HepG2 (cell line): ENCODE results near the gene BCL2L1. TPM values are rescaled to one million over a fixed set of nuclear protein-coding genes. Genes with fewer than 3 reads are reported as not detected.

ENCODE experiments used
- ATRX ChIP-seq: sonication (generic); formaldehyde crosslinking; IDR thresholded peaks from 2 replicates; pipeline ENCODE4 v1.4.0; 2020; ENCODE audit warnings: missing genetic modification reagents, borderline replicate concordance
- ELF1 ChIP-seq: sonication (generic); formaldehyde crosslinking; IDR thresholded peaks from 2 replicates; pipeline ENCODE4 v1.4.0; 2020; ENCODE audit warnings: missing genetic modification reagents
- HMG20A ChIP-seq: IDR thresholded peaks from 2 replicates; pipeline ENCODE4 v1.6.1; 2016; ENCODE audit warnings: borderline replicate concordance
- IKZF4 ChIP-seq: sonication (generic); formaldehyde crosslinking; IDR thresholded peaks from 2 replicates; pipeline ENCODE4 v1.5.1; 2020; ENCODE audit warnings: borderline replicate concordance, mild to moderate bottlenecking, low read depth, missing genetic modification reagents; ENCODE audit errors: not compliant biosample characterization
- MATR3 ChIP-seq: sonication (generic); formaldehyde crosslinking; IDR thresholded peaks from 2 replicates; pipeline ENCODE4 v1.4.0; 2020; ENCODE audit warnings: missing genetic modification reagents
- MLLT10 ChIP-seq: sonication (generic); formaldehyde crosslinking; IDR thresholded peaks from 2 replicates; pipeline ENCODE4 v1.4.0; 2020; ENCODE audit warnings: missing genetic modification reagents
- NAIF1 ChIP-seq: sonication (generic); formaldehyde crosslinking; IDR thresholded peaks from 2 replicates; pipeline ENCODE4 v1.5.0; 2020; ENCODE audit warnings: mild to moderate bottlenecking, missing genetic modification reagents, borderline replicate concordance
- NFYC ChIP-seq: IDR thresholded peaks from 2 replicates; pipeline ENCODE4 v1.6.1; 2016; ENCODE audit warnings: missing genetic modification reagents, missing compliant biosample characterization
- SNAPC2 ChIP-seq: sonication (generic); formaldehyde crosslinking; IDR thresholded peaks from 2 replicates; pipeline ENCODE4 v1.8.1; 2022; ENCODE audit warnings: mild to moderate bottlenecking, missing genetic modification reagents
- YEATS4 ChIP-seq: sonication (generic); formaldehyde crosslinking; IDR thresholded peaks from 2 replicates; pipeline ENCODE4 v1.4.0; 2020; ENCODE audit warnings: missing genetic modification reagents, borderline replicate concordance
- ZKSCAN5 ChIP-seq: sonication (generic); formaldehyde crosslinking; IDR thresholded peaks from 2 replicates; pipeline ENCODE4 v1.5.1; 2020; ENCODE audit warnings: mild to moderate bottlenecking, missing genetic modification reagents
- ZMYM2 ChIP-seq: sonication (generic); formaldehyde crosslinking; IDR thresholded peaks from 2 replicates; pipeline ENCODE4 v1.8.0; 2022; ENCODE audit warnings: mild to moderate bottlenecking, missing genetic modification reagents
- ZNF235 ChIP-seq: sonication (generic); formaldehyde crosslinking; IDR thresholded peaks from 2 replicates; pipeline ENCODE4 v1.8.1; 2023; ENCODE audit warnings: mild to moderate bottlenecking, missing genetic modification reagents, borderline replicate concordance
- ZNF510 ChIP-seq: sonication (generic); formaldehyde crosslinking; IDR thresholded peaks from 2 replicates; pipeline ENCODE4 v1.4.0; 2020; ENCODE audit warnings: low read depth, mild to moderate bottlenecking, missing genetic modification reagents
- ZNF549 ChIP-seq: sonication (generic); formaldehyde crosslinking; IDR thresholded peaks from 2 replicates; pipeline ENCODE4 v1.5.0; 2020; ENCODE audit warnings: missing genetic modification reagents
- ZNF766 ChIP-seq: sonication (generic); formaldehyde crosslinking; IDR thresholded peaks from 2 replicates; pipeline ENCODE4 v1.5.0; 2020; ENCODE audit warnings: missing genetic modification reagents, borderline replicate concordance
- ZNF841 ChIP-seq: sonication (generic); formaldehyde crosslinking; IDR thresholded peaks from 2 replicates; pipeline ENCODE4 v1.8.1; 2023; ENCODE audit warnings: missing genetic modification reagents, borderline replicate concordance
- polyA plus RNA-seq, 8 experiments: library from polyadenylated mRNA; depleted of rRNA in 3 of 8; stranded (reverse) in 7 of 8; unstranded in 1 of 8; fragments of >200 nt; fragmentation: Illumina TruSeq in 4 of 8; extraction: Trizol in 4 of 8; gene quantifications; 2 replicates each; pipeline versions ENCODE4 v1.2.1 to v1.2.3, GENCODE V29; 2011 to 2016; ENCODE audit warnings: low read depth in 4 of 8, missing spikeins in 1 of 8, mixed read lengths in 1 of 8; ENCODE audit not compliant: insufficient read depth in 1 of 8
- total RNA-seq, 5 experiments: library from RNA; depleted of rRNA; stranded (reverse); fragments of >200 nt; fragmentation: Illumina TruSeq; extraction: Trizol; gene quantifications; 2 replicates each; pipeline ENCODE4 v1.2.3, GENCODE V29; 2016; ENCODE audit warnings: low read depth in 1 of 5
- TF ChIP-seq, protein P1 (sequence below): IDR thresholded peaks from 2 replicates; pipeline ENCODE4 v1.6.1; 2016; ENCODE audit warnings: control low read depth
- TF ChIP-seq, protein P2 (sequence below): sonication (generic); formaldehyde crosslinking; IDR thresholded peaks from 2 replicates; pipeline ENCODE4 v1.4.0; 2020; ENCODE audit warnings: mild to moderate bottlenecking, missing genetic modification reagents
- TF ChIP-seq, protein P3 (sequence below): sonication (generic); formaldehyde crosslinking; IDR thresholded peaks from 2 replicates; pipeline ENCODE4 v1.4.0; 2020; ENCODE audit warnings: mild to moderate bottlenecking, missing genetic modification reagents

Gene BCL2L1
- total and polyA plus RNA-seq, 2 of the 13 experiments (the other 11 are each of a cell fraction or from before 2014, with no cell fraction given) = 164 to 258 TPM

DNA sequence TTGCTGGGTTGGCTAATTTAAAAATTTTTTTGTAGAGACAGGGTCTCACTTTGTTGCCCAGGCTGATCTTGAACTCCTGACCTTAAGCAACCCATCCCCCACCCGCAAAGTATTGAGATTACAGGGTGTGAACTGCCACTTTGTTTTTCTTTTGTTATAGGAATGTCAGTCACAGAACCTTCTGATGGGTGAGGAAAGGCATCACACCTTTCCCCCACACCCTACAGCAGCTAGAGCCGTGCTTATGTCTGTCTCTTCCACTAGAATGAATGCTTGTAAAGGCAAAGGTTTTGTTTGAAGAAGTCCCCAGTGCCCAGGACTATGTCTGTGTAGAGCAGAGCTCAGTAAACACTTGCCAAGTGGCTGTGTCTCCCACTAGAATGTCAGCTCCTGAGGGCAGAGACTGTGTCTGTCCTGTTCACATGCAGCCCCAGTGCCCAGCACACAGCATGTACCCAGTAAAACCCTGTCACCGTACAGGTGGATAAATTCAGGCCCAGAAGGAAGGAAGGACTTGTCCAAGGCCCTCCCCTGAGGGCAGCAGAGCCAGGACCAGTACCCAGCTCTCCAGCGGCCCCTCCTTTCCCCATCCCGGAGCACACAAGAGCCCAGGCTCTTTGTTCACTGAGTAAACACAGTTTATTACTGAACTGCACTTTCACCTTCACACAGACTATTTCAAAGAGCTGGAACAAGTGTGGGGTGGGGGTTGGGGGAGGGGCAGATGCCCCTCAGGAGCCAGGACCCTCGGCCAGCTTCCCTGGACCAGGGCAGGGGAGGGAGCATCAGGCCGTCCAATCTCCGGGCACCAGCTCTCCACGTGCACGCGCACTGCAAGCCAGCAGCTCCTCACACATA, 58.6 kb downstream of the BCL2L1 start (continued):
- TF ChIP-seq, protein P1, sequence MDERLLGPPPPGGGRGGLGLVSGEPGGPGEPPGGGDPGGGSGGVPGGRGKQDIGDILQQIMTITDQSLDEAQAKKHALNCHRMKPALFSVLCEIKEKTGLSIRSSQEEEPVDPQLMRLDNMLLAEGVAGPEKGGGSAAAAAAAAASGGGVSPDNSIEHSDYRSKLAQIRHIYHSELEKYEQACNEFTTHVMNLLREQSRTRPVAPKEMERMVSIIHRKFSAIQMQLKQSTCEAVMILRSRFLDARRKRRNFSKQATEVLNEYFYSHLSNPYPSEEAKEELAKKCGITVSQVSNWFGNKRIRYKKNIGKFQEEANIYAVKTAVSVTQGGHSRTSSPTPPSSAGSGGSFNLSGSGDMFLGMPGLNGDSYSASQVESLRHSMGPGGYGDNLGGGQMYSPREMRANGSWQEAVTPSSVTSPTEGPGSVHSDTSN (CRISPR knock-in tag) = peak; percentile 64
- no peak for TF ChIP-seq ZNF549 (CRISPR knock-in tag)
- TF ChIP-seq ZMYM2 (CRISPR knock-in tag) = peak; percentile 94
- no peak for TF ChIP-seq ZNF841
- peak; percentile 9; the same call in 1 of the 2 replicates for TF ChIP-seq ELF1
- TF ChIP-seq MATR3 = no peak
- no peak; the same call in 1 of the 2 replicates for TF ChIP-seq NAIF1 (CRISPR knock-in tag)
- peak; percentile 41; the same call in 1 of the 2 replicates for TF ChIP-seq HMG20A (CRISPR knock-in tag)
- 0 out of 2 replicates have a peak, but pooled peaks have one; percentile 68 for TF ChIP-seq ZKSCAN5 (CRISPR knock-in tag)
- no peak for TF ChIP-seq YEATS4 (CRISPR knock-in tag)
- 0 out of 2 replicates have a peak, but pooled peaks have one; percentile 19 for TF ChIP-seq ATRX (CRISPR knock-in tag)
- TF ChIP-seq ZNF510 (CRISPR knock-in tag) = no peak; the same call in 1 of the 2 replicates
- no peak for TF ChIP-seq MLLT10 (CRISPR knock-in tag)
- TF ChIP-seq, protein P2, sequence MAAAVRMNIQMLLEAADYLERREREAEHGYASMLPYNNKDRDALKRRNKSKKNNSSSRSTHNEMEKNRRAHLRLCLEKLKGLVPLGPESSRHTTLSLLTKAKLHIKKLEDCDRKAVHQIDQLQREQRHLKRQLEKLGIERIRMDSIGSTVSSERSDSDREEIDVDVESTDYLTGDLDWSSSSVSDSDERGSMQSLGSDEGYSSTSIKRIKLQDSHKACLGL (CRISPR knock-in tag) = no peak
- TF ChIP-seq ZNF235 (CRISPR knock-in tag) = no peak
- TF ChIP-seq NFYC = peak; percentile 12; the same call in 1 of the 2 replicates
- TF ChIP-seq, protein P3, sequence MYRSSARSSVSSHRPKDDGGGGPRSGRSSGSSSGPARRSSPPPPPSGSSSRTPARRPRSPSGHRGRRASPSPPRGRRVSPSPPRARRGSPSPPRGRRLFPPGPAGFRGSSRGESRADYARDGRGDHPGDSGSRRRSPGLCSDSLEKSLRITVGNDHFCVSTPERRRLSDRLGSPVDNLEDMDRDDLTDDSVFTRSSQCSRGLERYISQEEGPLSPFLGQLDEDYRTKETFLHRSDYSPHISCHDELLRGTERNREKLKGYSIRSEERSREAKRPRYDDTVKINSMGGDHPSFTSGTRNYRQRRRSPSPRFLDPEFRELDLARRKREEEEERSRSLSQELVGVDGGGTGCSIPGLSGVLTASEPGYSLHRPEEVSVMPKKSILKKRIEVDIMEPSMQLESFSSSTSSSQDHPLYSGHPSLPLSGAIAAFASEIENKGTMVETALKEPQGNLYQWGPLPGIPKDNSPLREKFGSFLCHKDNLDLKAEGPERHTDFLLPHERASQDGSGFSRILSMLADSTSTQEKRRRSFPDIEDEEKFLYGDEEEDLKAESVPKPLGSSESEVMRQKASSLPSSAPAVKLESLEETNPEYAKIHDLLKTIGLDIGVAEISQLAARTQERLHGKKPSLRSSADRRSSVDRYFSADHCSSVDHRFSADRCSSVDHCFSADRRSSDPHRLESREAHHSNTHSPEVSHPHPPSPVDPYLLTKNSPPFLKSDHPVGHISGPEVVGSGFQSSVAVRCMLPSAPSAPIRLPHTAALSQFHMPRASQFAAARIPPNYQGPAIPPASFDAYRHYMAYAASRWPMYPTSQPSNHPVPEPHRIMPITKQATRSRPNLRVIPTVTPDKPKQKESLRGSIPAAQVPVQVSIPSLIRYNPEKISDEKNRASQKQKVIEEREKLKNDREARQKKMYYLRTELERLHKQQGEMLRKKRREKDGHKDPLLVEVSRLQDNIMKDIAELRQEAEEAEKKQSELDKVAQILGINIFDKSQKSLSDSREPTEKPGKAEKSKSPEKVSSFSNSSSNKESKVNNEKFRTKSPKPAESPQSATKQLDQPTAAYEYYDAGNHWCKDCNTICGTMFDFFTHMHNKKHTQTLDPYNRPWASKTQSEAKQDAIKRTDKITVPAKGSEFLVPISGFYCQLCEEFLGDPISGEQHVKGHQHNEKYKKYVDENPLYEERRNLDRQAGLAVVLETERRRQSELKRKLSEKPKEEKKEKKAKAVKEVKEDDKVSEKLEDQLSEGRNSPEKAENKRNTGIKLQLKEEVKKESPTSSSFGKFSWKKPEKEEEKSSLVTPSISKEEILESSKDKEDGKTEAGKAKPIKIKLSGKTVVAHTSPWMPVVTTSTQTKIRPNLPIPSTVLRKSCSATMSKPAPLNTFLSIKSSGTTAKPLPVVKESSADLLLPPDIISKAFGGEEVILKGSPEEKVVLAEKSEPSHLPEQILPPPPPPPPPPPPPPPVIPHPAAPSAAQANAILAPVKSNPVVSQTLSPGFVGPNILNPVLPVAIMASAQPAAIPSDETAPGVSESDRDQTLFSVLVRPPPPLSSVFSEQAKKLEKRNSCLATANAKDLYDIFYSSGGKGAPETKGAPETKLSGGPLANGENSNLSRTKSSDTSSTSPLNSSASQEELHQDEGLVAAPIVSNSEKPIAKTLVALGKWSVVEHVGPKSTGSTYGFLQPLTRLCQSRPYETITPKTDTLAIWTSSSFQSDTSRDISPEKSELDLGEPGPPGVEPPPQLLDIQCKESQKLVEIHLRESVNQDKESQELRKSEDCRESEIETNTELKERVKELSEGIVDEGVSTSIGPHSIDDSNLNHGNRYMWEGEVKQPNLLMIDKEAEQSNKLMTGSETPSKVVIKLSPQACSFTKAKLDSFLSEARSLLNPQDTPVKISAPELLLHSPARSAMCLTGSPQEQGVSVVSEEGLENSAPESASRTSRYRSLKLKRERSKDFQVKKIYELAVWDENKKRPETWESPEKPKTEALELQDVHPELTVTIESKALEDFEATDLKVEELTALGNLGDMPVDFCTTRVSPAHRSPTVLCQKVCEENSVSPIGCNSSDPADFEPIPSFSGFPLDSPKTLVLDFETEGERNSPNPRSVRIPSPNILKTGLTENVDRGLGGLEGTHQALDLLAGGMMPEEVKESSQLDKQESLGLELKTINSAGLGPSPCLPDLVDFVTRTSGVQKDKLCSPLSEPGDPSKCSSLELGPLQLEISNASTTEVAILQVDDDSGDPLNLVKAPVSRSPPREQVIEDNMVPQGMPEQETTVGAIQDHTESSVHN (CRISPR knock-in tag) = peak; percentile 90; the same call in 1 of the 2 replicates
- no peak for TF ChIP-seq IKZF4 (CRISPR knock-in tag)
- no peak for TF ChIP-seq ZNF766
- peak; percentile 93 for TF ChIP-seq SNAPC2 (CRISPR knock-in tag)
